ENCODE results near the gene TXK.

TXK gene

DNA sequence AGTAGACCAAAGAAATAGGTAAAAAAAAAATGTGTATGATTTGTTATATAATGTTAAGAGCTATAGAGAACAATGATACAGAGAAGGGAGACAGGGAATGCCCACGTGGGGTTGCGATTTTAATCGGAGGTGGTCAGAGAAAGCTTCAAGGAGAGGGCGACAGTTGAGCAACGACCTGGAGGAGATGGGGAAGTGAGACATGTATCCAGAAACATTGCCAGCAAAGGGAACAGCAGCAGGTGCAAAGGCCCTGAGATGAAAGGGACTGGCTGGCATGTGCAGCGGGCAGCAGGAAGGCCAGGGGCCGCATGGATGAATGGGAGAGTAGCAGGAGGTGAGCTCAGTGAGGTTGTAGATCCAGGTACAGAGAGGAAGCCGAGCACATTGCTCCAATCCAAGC lies 84.6 kb downstream of the TXK start:
- DNase-seq (ENCODE audit: low read depth): no peak

GRCh38 chr4:48047896-48048295 lies 86.2 kb downstream of the TXK start:
- DNase-seq (ENCODE audit: low read depth): no peak

- DNase-seq (ENCODE audit: low read depth): peak; percentile 76
Measured at GRCh38 chr4:48047421-48047844, 86.6 kb downstream of the TXK start.

DNA sequence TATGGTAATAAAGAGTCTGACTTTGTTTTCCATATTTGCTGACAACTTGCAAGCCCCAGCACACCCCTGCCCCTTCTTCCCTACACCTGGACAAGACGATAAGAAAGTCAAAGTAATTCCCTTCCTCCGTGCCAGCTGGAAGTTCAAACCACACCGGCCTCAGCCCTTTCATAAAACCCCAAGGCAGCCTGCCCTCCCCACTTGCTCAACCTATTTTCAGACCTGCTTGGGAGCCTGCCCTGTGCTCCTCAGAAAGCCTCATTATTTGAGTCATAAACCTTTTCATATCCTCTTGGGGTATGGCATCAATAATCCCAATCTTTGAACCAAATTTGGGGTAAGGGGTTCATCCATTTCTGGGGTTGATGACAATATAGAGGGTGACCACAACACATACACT lies 88.0 kb downstream of the TXK start:
- no peak for DNase-seq (ENCODE audit: low read depth)

DNA sequence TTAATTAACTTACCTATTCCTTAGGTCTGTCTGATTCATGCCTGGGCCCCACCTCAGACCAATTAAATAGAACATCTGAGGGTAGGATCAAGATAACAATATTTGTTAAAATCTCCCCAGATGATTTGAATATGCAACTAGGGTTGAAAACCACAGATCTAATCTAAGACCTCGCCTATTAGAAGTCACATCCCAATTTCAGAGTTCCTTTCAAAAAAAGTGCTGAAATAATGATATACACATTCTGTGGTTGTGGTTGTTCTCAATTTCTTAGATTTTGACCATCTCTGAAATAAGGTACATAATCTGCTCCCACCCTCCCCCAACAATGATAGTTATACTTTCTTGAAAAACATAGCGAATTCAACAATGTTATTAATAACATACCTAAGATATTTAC lies 89.8 kb downstream of the TXK start:
- DNase-seq (ENCODE audit: low read depth): no peak

- DNase-seq (ENCODE audit: low read depth): no peak
Measured at GRCh38 chr4:48043504-48043903, 90.5 kb downstream of the TXK start.

DNA sequence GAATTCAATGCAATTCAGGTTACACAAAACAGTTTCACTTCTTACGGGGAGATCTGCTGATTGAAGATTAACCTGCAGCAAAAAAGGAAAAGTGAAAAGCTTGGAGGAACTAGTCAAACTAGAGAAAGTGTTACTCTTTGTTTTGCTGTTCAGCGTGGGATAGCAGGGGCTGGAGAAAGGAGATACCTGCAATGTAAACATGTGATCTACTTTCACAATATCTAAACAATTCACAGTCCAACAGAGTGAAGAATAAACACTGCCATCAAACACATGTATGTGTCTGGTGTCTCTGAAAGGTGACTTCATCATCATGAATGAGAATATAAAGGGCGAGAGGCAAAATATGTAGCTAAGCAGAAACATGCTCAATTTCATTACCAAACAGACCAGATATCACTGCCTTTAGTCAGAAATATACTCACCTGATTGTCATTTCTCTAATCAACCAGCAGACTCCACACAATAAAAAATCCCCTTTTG lies 91.0 kb downstream of the TXK start:
- no peak for DNase-seq (ENCODE audit: low read depth)

DNA sequence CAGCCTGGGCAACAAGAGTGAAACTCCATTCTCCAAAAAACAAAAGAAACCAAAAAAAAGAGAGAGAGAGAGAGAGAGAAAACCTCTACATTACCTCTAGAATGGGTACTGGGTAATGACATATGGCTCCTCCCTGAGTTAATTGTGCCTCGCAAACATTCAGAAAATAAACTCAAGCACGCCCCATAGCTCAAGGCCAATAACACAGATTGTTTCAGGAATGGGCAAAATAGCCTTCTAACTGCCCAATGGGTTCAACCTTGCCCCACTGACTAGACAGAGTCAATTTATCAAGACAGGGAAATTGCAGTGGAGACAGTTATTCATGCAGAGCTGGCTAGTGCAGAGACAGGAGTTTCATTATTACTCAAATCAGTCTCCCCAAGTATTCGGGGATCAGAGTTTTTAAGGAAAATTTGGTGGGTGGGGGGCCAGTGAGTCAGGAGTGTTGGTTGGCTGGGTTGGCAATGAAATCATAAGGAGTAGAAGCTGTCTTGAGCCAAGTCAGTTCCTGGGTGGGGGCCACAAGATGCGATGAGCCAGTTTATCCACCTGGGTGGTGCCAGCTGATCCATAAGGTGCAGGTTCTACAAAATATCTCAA lies 92.4 kb downstream of the TXK start:
- no peak for DNase-seq (ENCODE audit: low read depth)

DNA sequence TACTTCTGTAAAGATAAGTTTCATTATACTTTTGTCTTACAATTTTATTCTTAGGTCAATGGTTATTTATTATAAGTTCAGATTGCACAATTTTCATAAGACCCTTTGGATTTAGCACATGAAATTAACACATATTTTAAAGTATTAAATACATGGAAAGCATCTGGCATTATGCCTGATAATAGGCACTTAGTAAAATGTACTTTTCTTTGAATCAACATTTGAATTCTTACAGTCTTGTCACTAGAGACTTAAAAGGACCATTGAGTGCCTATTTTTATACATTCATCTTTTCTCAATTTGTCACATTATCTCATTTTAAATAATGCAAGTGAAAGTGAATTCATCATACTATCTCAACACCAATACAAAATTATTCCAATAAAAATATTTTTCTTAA lies 94.5 kb downstream of the TXK start:
- no peak for DNase-seq (ENCODE audit: low read depth)

GRCh38 chr4:48038666-48039065 lies 95.4 kb downstream of the TXK start:
- DNase-seq (ENCODE audit: low read depth): no peak

GRCh38 chr4:48037117-48037462 lies 97.0 kb downstream of the TXK start:
- DNase-seq (ENCODE audit: low read depth): no peak

- no peak for DNase-seq (ENCODE audit: low read depth)
Measured at GRCh38 chr4:48035952-48036351, 98.1 kb downstream of the TXK start.

GRCh38 chr4:48033825-48034413 lies 100.1 kb downstream of the TXK start:
- peak; percentile 43 for DNase-seq (ENCODE audit: low read depth)

- no peak for DNase-seq (ENCODE audit: low read depth)
Measured at GRCh38 chr4:48033412-48033811, 100.6 kb downstream of the TXK start.

DNA sequence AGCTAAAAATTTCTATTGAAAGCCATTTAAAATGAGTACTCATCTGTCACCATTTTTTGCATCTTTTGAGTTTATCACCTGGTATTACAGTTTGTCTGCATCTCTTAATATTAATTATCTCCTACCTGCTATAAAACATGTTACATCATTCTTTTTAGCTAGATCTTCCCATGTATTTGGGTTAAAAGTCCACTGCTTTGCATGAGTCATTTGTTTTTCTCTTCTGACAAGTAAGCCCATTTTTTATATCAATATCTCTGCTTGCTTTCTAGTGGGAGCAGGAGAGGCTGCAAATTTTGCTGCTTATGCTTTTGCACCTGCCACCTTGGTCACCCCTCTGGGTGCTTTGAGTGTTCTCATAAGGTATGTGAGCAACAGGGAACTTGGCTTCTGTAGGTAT lies 101.3 kb downstream of the TXK start:
- DNase-seq (ENCODE audit: low read depth): no peak

- no peak for DNase-seq (ENCODE audit: low read depth)
Measured at GRCh38 chr4:48031802-48032525, 102.1 kb downstream of the TXK start.

DNA sequence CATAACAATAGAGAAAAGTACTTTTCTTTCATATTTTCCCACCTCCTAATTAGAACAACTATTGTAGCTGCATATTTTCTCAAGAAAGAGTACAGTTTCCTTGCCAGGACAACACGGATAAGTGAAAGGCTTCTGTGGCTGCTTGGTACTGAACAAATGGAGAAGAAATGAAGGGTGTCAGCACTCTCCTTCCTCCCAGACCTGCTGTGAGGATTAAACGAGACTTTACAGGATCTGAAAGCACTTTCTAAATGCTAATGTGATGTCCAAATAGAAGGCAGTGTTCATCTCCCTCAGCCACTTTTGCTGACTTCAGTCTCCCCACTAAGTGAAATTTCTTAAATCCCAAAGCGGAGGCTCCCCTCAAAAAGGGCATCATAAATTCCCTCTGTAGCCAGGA lies 103.6 kb downstream of the TXK start:
- DNase-seq (ENCODE audit: low read depth): no peak

DNA sequence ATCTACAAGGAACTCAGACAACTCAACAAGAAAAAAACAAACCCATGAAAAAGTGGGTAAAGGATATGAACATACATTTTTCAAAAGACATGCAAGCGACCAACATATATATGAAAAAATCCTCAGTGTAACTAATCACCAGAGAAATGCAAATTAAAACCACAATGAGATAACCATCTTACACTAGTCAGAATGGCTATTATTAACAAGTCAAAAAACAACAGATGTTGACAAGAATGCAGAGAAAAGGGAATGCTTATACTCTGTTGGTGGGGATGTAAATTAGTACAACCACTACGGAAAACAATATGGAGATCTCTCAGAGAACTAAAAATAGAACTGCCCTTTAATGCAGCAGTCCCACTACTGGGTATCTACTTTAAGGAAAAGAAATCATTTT lies 105.4 kb downstream of the TXK start:
- no peak for DNase-seq (ENCODE audit: low read depth)

DNA sequence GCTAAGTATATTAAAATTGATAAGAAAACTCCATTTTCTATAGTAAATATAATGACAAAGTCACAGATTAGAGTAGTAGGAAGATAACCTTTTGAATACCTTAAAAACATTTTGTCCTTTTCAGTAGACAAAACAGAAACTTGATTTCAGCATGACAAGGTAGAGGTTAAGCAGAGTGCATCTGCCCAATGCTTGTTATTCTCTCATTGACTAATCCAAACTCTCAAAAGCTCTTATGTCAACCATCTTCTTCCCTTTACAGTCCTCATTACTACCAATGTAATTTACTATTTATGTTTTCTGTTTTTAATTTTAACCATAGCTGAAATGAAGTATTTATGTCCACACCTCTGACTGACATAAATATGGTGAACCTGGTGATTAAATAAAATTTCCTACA lies 106.4 kb downstream of the TXK start:
- DNase-seq (ENCODE audit: low read depth): no peak

DNA sequence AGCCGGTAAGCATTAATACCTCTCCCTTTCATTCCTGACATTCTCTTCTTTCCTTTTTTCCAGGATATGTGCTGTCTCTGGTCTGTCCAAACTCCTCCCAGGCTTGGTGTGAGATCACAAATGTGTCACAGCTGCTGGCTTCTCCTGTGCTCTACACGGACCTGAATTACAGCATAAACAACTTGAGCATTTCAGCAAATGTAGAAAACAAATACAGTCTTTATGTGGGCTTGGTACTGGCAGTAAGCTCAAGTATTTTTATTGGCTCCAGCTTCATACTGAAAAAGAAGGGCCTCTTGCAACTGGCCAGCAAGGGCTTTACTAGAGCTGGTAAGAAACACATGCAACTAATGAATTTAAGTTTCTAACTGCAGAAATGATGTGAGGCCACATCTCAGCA lies 109.0 kb downstream of the TXK start:
- no peak for DNase-seq (ENCODE audit: low read depth)

- no peak for DNase-seq (ENCODE audit: low read depth)
Measured at GRCh38 chr4:48024522-48024921, 109.5 kb downstream of the TXK start.

DNA sequence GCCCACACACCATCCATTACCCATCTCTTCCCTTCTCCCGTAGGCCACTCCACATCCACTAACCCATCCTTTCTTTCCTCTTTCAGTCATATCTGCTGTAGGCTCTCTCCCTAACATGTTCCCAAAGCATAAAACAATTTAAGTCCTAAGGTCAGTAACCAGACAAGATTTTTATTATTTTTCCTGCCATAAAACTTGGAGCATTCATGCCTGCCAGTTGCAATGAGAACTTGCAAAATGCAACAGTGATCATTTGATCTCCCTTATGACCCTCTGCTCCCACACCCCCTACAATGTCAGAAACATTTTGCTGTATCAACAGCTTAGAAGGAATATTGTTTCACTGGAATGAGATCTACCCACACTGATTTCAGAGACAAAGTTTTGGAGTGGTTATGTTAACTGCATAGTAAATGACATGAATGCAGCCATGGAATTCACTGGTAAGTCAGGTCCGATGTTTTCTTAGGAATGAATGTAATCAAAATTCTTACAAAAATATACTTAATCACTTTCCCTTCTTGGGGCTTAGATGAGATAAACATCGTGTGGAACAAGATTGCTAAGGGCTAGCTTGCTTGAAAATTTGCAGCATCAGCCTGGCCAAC lies 111.8 kb downstream of the TXK start:
- DNase-seq (ENCODE audit: low read depth): no peak

DNA sequence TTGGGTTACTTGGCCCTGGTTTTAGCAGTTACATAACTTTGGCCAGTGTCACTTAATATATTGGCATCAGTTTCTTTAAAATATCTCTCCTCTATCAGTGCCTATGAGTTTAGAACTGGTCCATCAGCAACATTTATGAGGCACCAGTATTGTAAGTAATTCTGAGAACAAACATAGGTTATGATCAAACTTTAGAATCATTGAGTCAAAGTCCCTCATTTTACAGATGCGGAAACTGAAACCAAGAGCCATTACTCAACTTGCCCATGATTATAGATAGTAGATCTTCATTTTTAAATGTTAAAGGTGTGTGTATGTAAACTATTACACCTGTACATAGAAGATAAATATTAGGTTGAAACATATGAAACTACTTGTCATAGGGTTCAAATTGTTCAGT lies 113.0 kb downstream of the TXK start:
- DNase-seq (ENCODE audit: low read depth): no peak
